Keratinocyte (primary cell): ENCODE results near the gene MPPE1. TPM values are rescaled to one million over a fixed set of nuclear protein-coding genes. Genes with fewer than 3 reads are reported as not detected.

Source experiments
- DNase-seq: peaks from one replicate; pipeline ENCODE4 v3.0.0-alpha.2; 2011; ENCODE audit warnings: low read depth, missing footprints, low spot score
- FAIRE-seq: peaks from 2 replicates; lab custom pipeline; 2011; peaks lifted over from hg19 to GRCh38; lab: Jason Lieb, UNC
- H2AFZ ChIP-seq: 2 replicates; pipeline ENCODE4 v1.6.0; 2012; ENCODE audit warnings: low read length, control low read depth, inconsistent platforms; ENCODE audit not compliant: control insufficient read depth
- H3K27ac ChIP-seq: 2 replicates; pipeline ENCODE4 v1.5.1; 2011; ENCODE audit warnings: low read length; ENCODE audit not compliant: control insufficient read depth, insufficient read depth
- H3K27me3 ChIP-seq: 3 replicates; pipeline ENCODE4 v1.6.0; 2011; ENCODE audit warnings: low read length; ENCODE audit not compliant: control insufficient read depth, insufficient read depth; ENCODE audit errors: extremely low read depth
- H3K36me3 ChIP-seq, 2 experiments: 2 replicates in 1 of 2; 3 replicates in 1 of 2; pipeline ENCODE4 v1.5.1; 2011; ENCODE audit warnings: low read length in 2 of 2, mild to moderate bottlenecking in 1 of 2; ENCODE audit not compliant: control insufficient read depth in 2 of 2, insufficient read depth in 2 of 2; ENCODE audit errors: extremely low read depth in 1 of 2
- H3K4me1 ChIP-seq: 3 replicates; pipeline ENCODE4 v1.5.1; 2011; ENCODE audit warnings: low read length; ENCODE audit not compliant: control insufficient read depth, insufficient read depth; ENCODE audit errors: extremely low read depth
- H3K4me2 ChIP-seq: 3 replicates; pipeline ENCODE4 v1.6.0; 2011; ENCODE audit warnings: low read depth, low read length; ENCODE audit not compliant: control insufficient read depth, insufficient read depth; ENCODE audit errors: extremely low read depth
- H3K4me3 ChIP-seq, 3 experiments: fragments of 200-600 bp in 1 of 3; sonication (generic) in 1 of 3; 2 replicates in 2 of 3; 3 replicates in 1 of 3; pipeline ENCODE4 v1.5.1; 2011 to 2016; ENCODE audit warnings: low read length in 3 of 3, mild to moderate bottlenecking in 3 of 3, control low read depth in 2 of 3, inconsistent platforms in 1 of 3, low read depth in 1 of 3, mixed read lengths in 1 of 3, mixed run types in 1 of 3, moderate library complexity in 1 of 3; ENCODE audit not compliant: control insufficient read depth in 2 of 3, insufficient read depth in 2 of 3; ENCODE audit errors: extremely low read depth in 1 of 3
- H3K79me2 ChIP-seq: 2 replicates; pipeline ENCODE4 v1.6.0; 2012; ENCODE audit warnings: low read length; ENCODE audit not compliant: control insufficient read depth, insufficient read depth
- H3K9ac ChIP-seq: 3 replicates; pipeline ENCODE4 v1.6.0; 2011; ENCODE audit warnings: low read length; ENCODE audit not compliant: control insufficient read depth, insufficient read depth; ENCODE audit errors: extremely low read depth
- H3K9me1 ChIP-seq: 3 replicates; pipeline ENCODE4 v1.6.0; 2011; ENCODE audit warnings: low read length; ENCODE audit not compliant: control insufficient read depth, insufficient read depth; ENCODE audit errors: extremely low read depth
- H3K9me3 ChIP-seq: 2 replicates; pipeline ENCODE4 v1.5.1; 2012; ENCODE audit warnings: low read depth, low read length; ENCODE audit not compliant: control insufficient read depth
- H4K20me1 ChIP-seq: 3 replicates; pipeline ENCODE4 v1.6.0; 2011; ENCODE audit warnings: low read length; ENCODE audit not compliant: control insufficient read depth, insufficient read depth; ENCODE audit errors: extremely low read depth
- CTCF ChIP-seq, 3 experiments: IDR thresholded peaks in 1 of 3; conservative IDR thresholded peaks in 1 of 3; optimal IDR thresholded peaks in 1 of 3; 2 replicates in 2 of 3; 3 replicates in 1 of 3; pipeline versions ENCODE3 to v1.5.1; 2011; ENCODE audit warnings: low read length in 3 of 3, mild to moderate bottlenecking in 3 of 3, moderate library complexity in 2 of 3, control low read depth in 1 of 3, inconsistent platforms in 1 of 3; ENCODE audit not compliant: insufficient read depth in 2 of 3; ENCODE audit errors: extremely low read depth in 1 of 3
- EZH2 ChIP-seq: IDR thresholded peaks from one replicate; pipeline ENCODE4 v1.6.1; 2012; ENCODE audit warnings: inconsistent platforms, mild to moderate bottlenecking, low read length, moderate library complexity
- dilution Hi-C: fragments of 300-500 bp; cut with MboI; formaldehyde crosslinking; loops from one replicate; pipeline ENCODE4 v1.7.0; 2020; ENCODE audit warnings: low sequenced_read_pairs; ENCODE audit not compliant: extremely low pct_ligation_motif_present
- polyA plus RNA-seq, 5 experiments: library from polyadenylated mRNA; depleted of rRNA in 3 of 5; stranded (reverse) in 3 of 5; stranded (forward) in 1 of 5; unstranded in 1 of 5; fragments of >200 nt; gene quantifications; 1 replicate in 1 of 5; 2 replicates in 3 of 5; 3 replicates in 1 of 5; pipeline versions ENCODE4 v1.2.1 to v1.2.3, GENCODE V29; 2011 to 2012; ENCODE audit warnings: missing spikeins in 2 of 5, low read depth in 1 of 5, low replicate concordance in 1 of 5

Gene MPPE1
- polyA plus RNA-seq, 1 donor (not counting 4 experiments of a cell fraction or from before 2014, with no cell fraction given) = 21.0 TPM

- peak overlapping the region; percentile 35 for H2AFZ ChIP-seq
- H3K4me3 ChIP-seq = peak overlapping the region in 1 of 3 experiments; percentile 95
- no peaks in the 10 kb centered on the region for H3K9me3 ChIP-seq
- no peaks in the 10 kb centered on the region for H3K9me1 ChIP-seq
- FAIRE-seq = no peak
- H3K9ac ChIP-seq = peak overlapping the region; percentile 93
- H3K79me2 ChIP-seq = peaks cover 2% of the 10 kb centered on the region
- peak overlapping the region; percentile 95 for H3K4me2 ChIP-seq
- H3K4me1 ChIP-seq = peaks cover 11% of the 10 kb centered on the region
- TF ChIP-seq EZH2 (no peak), CTCF (optimal IDR thresholded peaks at IDR 0.05 in 1 of 3, IDR thresholded peaks at IDR 0.05 in 1 of 3, conservative IDR thresholded peaks at IDR 0.05 in 1 of 3; ENCODE audit: extremely low read depth in 1 of 3, insufficient read depth in 2 of 3, low read length in 3 of 3) (no peak)
- dilution Hi-C loops = no loop called here
- H3K36me3 ChIP-seq = peaks cover 0 to 2% of the 10 kb centered on the region in 2 experiments
- no peak for DNase-seq
- H3K27me3 ChIP-seq = no peaks in the 10 kb centered on the region
- H4K20me1 ChIP-seq = no peaks in the 10 kb centered on the region
- peak overlapping the region; percentile 84 for H3K27ac ChIP-seq
These were observed 1.5 kb upstream of the MPPE1 start for GRCh38 chr18:11909591-11910026.

GRCh38 chr18:11909061-11909455, 941 bp upstream of the MPPE1 start:
- dilution Hi-C loops = no loop called here
- H3K9me1 ChIP-seq = no peaks in the 10 kb centered on the region
- no peak for DNase-seq
- H2AFZ ChIP-seq = peak overlapping the region; percentile 91
- H3K9ac ChIP-seq = peak overlapping the region; percentile 93
- no peaks in the 10 kb centered on the region for H3K9me3 ChIP-seq
- H3K4me2 ChIP-seq = peak overlapping the region; percentile 95
- FAIRE-seq = no peak
- peak overlapping the region; percentile 84 for H3K27ac ChIP-seq
- H3K4me1 ChIP-seq = peaks cover 11% of the 10 kb centered on the region
- no peaks in the 10 kb centered on the region for H3K27me3 ChIP-seq
- TF ChIP-seq CTCF (optimal IDR thresholded peaks at IDR 0.05 in 1 of 3, IDR thresholded peaks at IDR 0.05 in 1 of 3, conservative IDR thresholded peaks at IDR 0.05 in 1 of 3; ENCODE audit: extremely low read depth in 1 of 3, insufficient read depth in 2 of 3, low read length in 3 of 3) = no peak
- TF ChIP-seq EZH2 = no peak
- peaks cover 0 to 2% of the 10 kb centered on the region in 2 experiments for H3K36me3 ChIP-seq
- H3K4me3 ChIP-seq = peak overlapping the region; percentile 79 to 96 (median 95)
- H3K79me2 ChIP-seq = peaks cover 2% of the 10 kb centered on the region
- no peaks in the 10 kb centered on the region for H4K20me1 ChIP-seq
